K562 (cell line): ENCODE results near the gene HMGN3. TPM values are rescaled to one million over a fixed set of nuclear protein-coding genes. Genes with fewer than 3 reads are reported as not detected.

Experiments
- ATF4 ChIP-seq: fragments of 450-650 bp; formaldehyde crosslinking; IDR thresholded peaks from 2 replicates; pipeline ENCODE4 v1.4.0; 2022; ENCODE audit warnings: mild to moderate bottlenecking, moderate library complexity
- CTBP1 ChIP-seq: fragments of 450-650 bp; IDR thresholded peaks from 2 replicates; pipeline ENCODE4 v1.6.1; 2016; ENCODE audit warnings: borderline replicate concordance
- EP300 ChIP-seq: IDR thresholded peaks from 2 replicates; pipeline ENCODE4 v1.6.1; 2012; ENCODE audit warnings: low read length, improper control_type of control experiment
- HNRNPLL ChIP-seq: fragments of 200-400 bp; formaldehyde crosslinking; IDR thresholded peaks from 2 replicates; pipeline ENCODE4 v1.6.1; 2017; ENCODE audit warnings: low read length, low read depth, mild to moderate bottlenecking; ENCODE audit not compliant: poor library complexity, severe bottlenecking
- MITF ChIP-seq: IDR thresholded peaks from 2 replicates; pipeline ENCODE4 v1.6.1; 2014; ENCODE audit warnings: antibody characterized with exemption
- MYNN ChIP-seq, 2 experiments: sonication (generic); formaldehyde crosslinking in 1 of 2; IDR thresholded peaks; 2 replicates each; pipeline versions ENCODE4 v1.5.0 to v1.6.1; 2016 to 2020; ENCODE audit warnings: antibody characterized with exemption in 1 of 2, missing genetic modification reagents in 1 of 2
- NCOR1 ChIP-seq: fragments of 450-650 bp; IDR thresholded peaks from 2 replicates; pipeline ENCODE4 v1.6.1; 2016; ENCODE audit warnings: mild to moderate bottlenecking, moderate library complexity
- NFIC ChIP-seq: fragments of 450-650 bp; IDR thresholded peaks from 2 replicates; pipeline ENCODE4 v1.6.1; 2017; ENCODE audit warnings: mild to moderate bottlenecking, inconsistent platforms
- NFXL1 ChIP-seq: fragments of 450-650 bp; formaldehyde crosslinking; IDR thresholded peaks from 2 replicates; pipeline ENCODE4 v1.4.0; 2021; ENCODE audit warnings: mild to moderate bottlenecking
- NKRF ChIP-seq: fragments of 450-650 bp; IDR thresholded peaks from 2 replicates; pipeline ENCODE4 v1.6.1; 2016; ENCODE audit warnings: borderline replicate concordance
- PHF20 ChIP-seq: fragments of 450-650 bp; IDR thresholded peaks from 2 replicates; pipeline ENCODE4 v1.6.1; 2018; ENCODE audit not compliant: partially characterized antibody
- STAT6 ChIP-seq: sonication (generic); formaldehyde crosslinking; IDR thresholded peaks from 2 replicates; pipeline ENCODE4 v1.8.1; 2023; ENCODE audit warnings: mild to moderate bottlenecking, missing genetic modification reagents
- TBP ChIP-seq: optimal IDR thresholded peaks from 2 replicates; pipeline ENCODE3; 2011; ENCODE audit warnings: low read depth, low read length, improper control_type of control experiment
- THRB ChIP-seq: fragments of 450-650 bp; formaldehyde crosslinking; conservative IDR thresholded peaks from 2 replicates; pipeline ENCODE4 v1.4.0; 2022; ENCODE audit warnings: mild to moderate bottlenecking, missing genetic modification characterization
- ZNF511 ChIP-seq: sonication (generic); formaldehyde crosslinking; IDR thresholded peaks from 2 replicates; pipeline ENCODE4 v1.8.0; 2022; ENCODE audit warnings: mild to moderate bottlenecking, missing genetic modification reagents
- ZNF639 ChIP-seq, 2 experiments: fragments of 200-800 bp in 1 of 2; sonication (Bioruptor generic) in 1 of 2; sonication (generic) in 1 of 2; formaldehyde crosslinking in 1 of 2; IDR thresholded peaks in 1 of 2; conservative IDR thresholded peaks in 1 of 2; 2 replicates each; pipeline versions ENCODE4 v1.5.0 to v1.6.1; 2016 to 2020; ENCODE audit warnings: missing compliant biosample characterization in 1 of 2, missing genetic modification characterization in 1 of 2, missing genetic modification reagents in 1 of 2
- polyA plus RNA-seq, 8 experiments: library from polyadenylated mRNA; depleted of rRNA in 4 of 8; stranded (reverse) in 5 of 8; unstranded in 3 of 8; fragments of >200 nt; fragmentation: Nextera tagmentation in 2 of 8; fragmentation: Illumina TruSeq in 1 of 8; extraction: Ambion mirVana in 2 of 8; extraction: Trizol in 1 of 8; gene quantifications; 2 replicates each; pipeline versions ENCODE4 v1.2.1 to v1.2.3, GENCODE V29; 2011 to 2014; ENCODE audit warnings: inconsistent platforms in 1 of 8, missing spikeins in 1 of 8
- total RNA-seq, 7 experiments: library from RNA; depleted of rRNA in 6 of 7; stranded (reverse); fragments of >200 nt in 6 of 7; fragmentation: Illumina TruSeq in 2 of 7; extraction: Trizol in 2 of 7; gene quantifications; 2 replicates each; pipeline versions ENCODE4 v1.2.1 to v1.2.3, GENCODE V29; 2011 to 2021; ENCODE audit warnings: low replicate concordance in 1 of 7

The HMGN3 gene
- total and polyA plus RNA-seq, 9 of the 15 experiments (the other 6 are each of a cell fraction or from before 2014, with no cell fraction given): 42.1 to 154 (median 88.1) TPM

- TF ChIP-seq THRB (CRISPR knock-in tag) (no peak), NFXL1 (no peak), CTBP1 (peak; percentile 33; the same call in 1 of the 2 replicates), TBP (peak; percentile 58), NFIC (0 out of 2 replicates have a peak, but pooled peaks have one; percentile 13), STAT6 (CRISPR knock-in tag) (no peak), NKRF (no peak), ZNF511 (CRISPR knock-in tag) (no peak), PHF20 (no peak), MITF (no peak), ZNF639 (CRISPR knock-in tag; conservative IDR thresholded peaks at IDR 0.05 in 1 of 2, IDR thresholded peaks at IDR 0.05 in 1 of 2) (0 out of 4 replicates have a peak, but pooled peaks of 1 of the 2 experiments have one; percentile 30), MYNN (IDR thresholded peaks at IDR 0.05) (no peak), MYNN (CRISPR knock-in tag; IDR thresholded peaks at IDR 0.05) (no peak), EP300 (no peak), HNRNPLL (peak; percentile 97), ATF4 (CRISPR knock-in tag) (no peak), NCOR1 (no peak)
Observed at GRCh38 chr6:79233611-79234149, 802 bp downstream of the HMGN3 start (continued).
